ENCODE measurements around the gene ANO1.

- TF ChIP-seq CTCF (IDR thresholded peaks at IDR 0.05; ENCODE audit: insufficient read depth, low read length, poor library complexity, severe bottlenecking), result no peak
- TF ChIP-seq EZH2phosphoT487 (conservative IDR thresholded peaks at IDR 0.05; ENCODE audit: low read length), result no peak
These were observed 108.3 kb downstream of the ANO1 start for GRCh38 chr11:70186420-70186819.

All from SU-DHL-6 (cell line).